Activated CD4-positive, alpha-beta T cell treated with anti-CD3 and anti-CD28 coated beads, Interleukin-2, amount 50 U/mL, for 48 hours (primary cell): ENCODE measurements around the gene DAZAP1.

Experiments used
- DNase-seq, 2 experiments: peaks; one replicate each; pipeline ENCODE4 v3.0.0-alpha.2; 2020

Gene DAZAP1

GRCh38 chr19:1394252-1395193 is 12.9 kb upstream of the DAZAP1 start:
- DNase-seq, result no peak

- no peak for DNase-seq
Measured at GRCh38 chr19:1395194-1396018, 12.0 kb upstream of the DAZAP1 start.

GRCh38 chr19:1396019-1396767 is 11.2 kb upstream of the DAZAP1 start:
- no peak for DNase-seq

- DNase-seq, result no peak
Measured at GRCh38 chr19:1396768-1397679, 10.4 kb upstream of the DAZAP1 start.

- DNase-seq, result no peak
Measured at GRCh38 chr19:1397838-1398237, 9.5 kb upstream of the DAZAP1 start.

- DNase-seq, result no peak
Measured at GRCh38 chr19:1399079-1399478, 8.3 kb upstream of the DAZAP1 start.

GRCh38 chr19:1399745-1400144 is 7.6 kb upstream of the DAZAP1 start:
- DNase-seq, result no peak

- no peak for DNase-seq
Measured at GRCh38 chr19:1400281-1401137, 6.9 kb upstream of the DAZAP1 start.

- DNase-seq, result peak; percentile 62 to 65
Measured at GRCh38 chr19:1401138-1401888, 6.1 kb upstream of the DAZAP1 start, which contains the start of gene GAMT. TSS of gene GAMT (minus strand) at chr19:1401542. CDS start at chr19:1401476, 66 bp downstream.

- no peak for DNase-seq
Measured at GRCh38 chr19:1401889-1402217, 5.5 kb upstream of the DAZAP1 start.

GRCh38 chr19:1402411-1403070 is 4.8 kb upstream of the DAZAP1 start:
- no peak for DNase-seq

GRCh38 chr19:1406774-1407527 is 435 bp upstream of the DAZAP1 start:
- peak; percentile 99 for DNase-seq

- DNase-seq, result peak; percentile 51 to 59
Measured at GRCh38 chr19:1408300-1409203, 1.2 kb downstream of the DAZAP1 start.

GRCh38 chr19:1409204-1410005 is 2.0 kb downstream of the DAZAP1 start:
- no peak for DNase-seq

GRCh38 chr19:1410136-1410786 is 2.9 kb downstream of the DAZAP1 start:
- peak; percentile 44 to 52 for DNase-seq

GRCh38 chr19:1410789-1411188 is 3.4 kb downstream of the DAZAP1 start:
- no peak for DNase-seq
